Mesothelial cell of epicardium (in vitro differentiated cells): ENCODE results near the gene ZNF226. TPM values are rescaled to one million over a fixed set of nuclear protein-coding genes. Genes with fewer than 3 reads are reported as not detected.
"Not testable (repeated sequence)": the region's sequence is repeated elsewhere in the genome, so short reads cannot be mapped to it uniquely, and the experiment has no call there.

Source experiments
- DNase-seq, 2 experiments: peaks; one replicate each; pipeline ENCODE4 v3.0.0; 2021; ENCODE audit warnings: low spot score in 2 of 2; ENCODE audit not compliant: unreplicated experiment in 2 of 2
- H3K27ac Mint-ChIP-seq: 2 replicates; pipeline ENCODE4 v1.8.0; 2021; ENCODE audit warnings: mixed read lengths
- H3K27me3 Mint-ChIP-seq: 2 replicates; pipeline ENCODE4 v1.8.0; 2021; ENCODE audit warnings: low read depth, mixed read lengths
- H3K36me3 Mint-ChIP-seq: 2 replicates; pipeline ENCODE4 v1.8.0; 2021; ENCODE audit warnings: mixed read lengths
- H3K4me1 Mint-ChIP-seq: 2 replicates; pipeline ENCODE4 v1.8.0; 2021; ENCODE audit warnings: mixed read lengths
- H3K4me3 Mint-ChIP-seq: 2 replicates; pipeline ENCODE4 v1.8.0; 2021; ENCODE audit warnings: mild to moderate bottlenecking, moderate library complexity, mixed read lengths
- H3K9me3 Mint-ChIP-seq: 2 replicates; pipeline ENCODE4 v1.8.0; 2021; ENCODE audit warnings: mixed read lengths
- CTCF ChIP-seq: fragments of 200-600 bp; sonication (generic); IDR thresholded peaks from one replicate; pipeline ENCODE4 v1.5.0; 2021; ENCODE audit warnings: antibody characterized with exemption; ENCODE audit not compliant: unreplicated experiment
- total RNA-seq: library from RNA; stranded (reverse); gene quantifications from 3 replicates; pipeline ENCODE4 v1.2.1, GENCODE V29; 2021

The ZNF226 gene
- total RNA-seq, 1 donor from 2014 or later = 38.2 TPM

- peaks cover 24% of the 10 kb centered on the region for H3K36me3 Mint-ChIP-seq
- no peak for DNase-seq
- TF ChIP-seq CTCF = no peak
- H3K9me3 Mint-ChIP-seq = peaks cover 5% of the 10 kb centered on the region
- H3K4me3 Mint-ChIP-seq = peak overlapping the region; percentile 94
- H3K4me1 Mint-ChIP-seq = peaks cover 14% of the 10 kb centered on the region
- peak overlapping the region; percentile 88 for H3K27ac Mint-ChIP-seq
- H3K27me3 Mint-ChIP-seq = no peaks in the 10 kb centered on the region
Observed at GRCh38 chr19:44212866-44213346, 48.0 kb downstream of the ZNF226 start.

GRCh38 chr19:44219926-44220325 lies 55.0 kb downstream of the ZNF226 start:
- not testable (repeated sequence) for DNase-seq, H3K4me1 Mint-ChIP-seq, H3K27ac Mint-ChIP-seq, H3K4me3 Mint-ChIP-seq, H3K27me3 Mint-ChIP-seq
- H3K9me3 Mint-ChIP-seq = peaks cover 10% of the 10 kb centered on the region
- H3K36me3 Mint-ChIP-seq = peaks cover 55% of the 10 kb centered on the region

- H3K27me3 Mint-ChIP-seq, H3K4me1 Mint-ChIP-seq, H3K27ac Mint-ChIP-seq, DNase-seq, H3K4me3 Mint-ChIP-seq: not testable (repeated sequence)
- Mint-ChIP-seq H3K36me3 (peaks cover 57% of the 10 kb centered on the region), H3K9me3 (peaks cover 17% of the 10 kb centered on the region)
Observed at GRCh38 chr19:44220761-44221160, 55.9 kb downstream of the ZNF226 start.

- DNase-seq, H3K4me1 Mint-ChIP-seq, H3K27me3 Mint-ChIP-seq, H3K4me3 Mint-ChIP-seq, H3K27ac Mint-ChIP-seq: not testable (repeated sequence)
- Mint-ChIP-seq H3K36me3 (peaks cover 59% of the 10 kb centered on the region), H3K9me3 (peaks cover 20% of the 10 kb centered on the region)
Observed at GRCh38 chr19:44221291-44221690, 56.4 kb downstream of the ZNF226 start.

Other genes with a start within 250 kb of the ZNF226 start
- 20.8 to 21.8 TPM (median 21.1 TPM) in 3 replicates for gene ZNF45, start 229.8 kb upstream of the ZNF226 start, total RNA-seq
- gene ZNF221, start 213.9 kb upstream of the ZNF226 start, total RNA-seq = 11.2 to 13.5 TPM (median 13.0 TPM) in 3 replicates
- gene ZNF155, start 180.9 kb upstream of the ZNF226 start, total RNA-seq = 13.4 to 14.2 TPM (median 14.1 TPM) in 3 replicates
- 4.0 to 4.5 TPM (median 4.5 TPM) in 3 replicates for gene ZNF230, start 162.1 kb upstream of the ZNF226 start, total RNA-seq
- gene ZNF222, start 139.7 kb upstream of the ZNF226 start, total RNA-seq = 7.6 to 8.1 TPM (median 7.8 TPM) in 3 replicates
- 9.2 to 10.3 TPM (median 9.9 TPM) in 3 replicates for gene ZNF223, start 113.1 kb upstream of the ZNF226 start, total RNA-seq
- 5.0 to 5.6 TPM (median 5.3 TPM) in 3 replicates for gene ZNF284, start 92.9 kb upstream of the ZNF226 start, total RNA-seq
- 39.1 to 42.0 TPM (median 42.0 TPM) in 3 replicates for gene ZNF224, start 70.7 kb upstream of the ZNF226 start, total RNA-seq
- gene ZNF225, start 51.7 kb upstream of the ZNF226 start, total RNA-seq = 7.2 to 7.9 TPM (median 7.4 TPM) in 3 replicates
- 18.9 to 19.5 TPM (median 19.3 TPM) in 3 replicates for gene ZNF234, start 23.5 kb upstream of the ZNF226 start, total RNA-seq
- gene ZNF227, start 47.4 kb downstream of the ZNF226 start, total RNA-seq = 29.9 to 31.8 TPM (median 29.9 TPM) in 3 replicates
- gene ZNF233, start 94.8 kb downstream of the ZNF226 start, total RNA-seq = 2.6 to 3.9 TPM (median 3.1 TPM) in 3 replicates
- gene ZNF235, start 139.9 kb downstream of the ZNF226 start, total RNA-seq = 12.5 to 14.0 TPM (median 13.2 TPM) in 3 replicates
- 13.0 to 13.6 TPM (median 13.0 TPM) in 3 replicates for gene ZNF112, start 191.6 kb downstream of the ZNF226 start, total RNA-seq
- 9.8 to 11.6 TPM (median 11.2 TPM) in 3 replicates for gene ZNF285, start 236.5 kb downstream of the ZNF226 start, total RNA-seq